RWPE2 (cell line): ENCODE results near the gene HSPA9.

Source experiments
- ATAC-seq: fragments of 200-7000 bp; cut with Tn5 transposase; 3 replicates; pipeline ENCODE4 v1.9.1; 2021; ENCODE audit warnings: low read depth
- DNase-seq: peaks from one replicate; pipeline ENCODE4 v3.0.0-alpha.2; 2020; ENCODE audit warnings: low spot score
- H3K27ac ChIP-seq: fragments of 450-650 bp; 2 replicates; pipeline ENCODE4 v1.5.1; 2017; ENCODE audit warnings: mild to moderate bottlenecking; ENCODE audit not compliant: poor library complexity, severe bottlenecking
- H3K27me3 ChIP-seq: fragments of 250-450 bp; sonication (Bioruptor Pico); 2 replicates; pipeline ENCODE4 v1.5.1; 2021; ENCODE audit warnings: mild to moderate bottlenecking, moderate library complexity; ENCODE audit not compliant: insufficient read depth, poor library complexity, severe bottlenecking
- H3K36me3 ChIP-seq: fragments of 250-450 bp; sonication (Bioruptor Pico); 2 replicates; pipeline ENCODE4 v1.5.1; 2020; ENCODE audit warnings: low read depth, mild to moderate bottlenecking, moderate library complexity
- H3K4me1 ChIP-seq: fragments of 250-450 bp; sonication (Bioruptor Pico); 2 replicates; pipeline ENCODE4 v1.5.1; 2021; ENCODE audit warnings: mild to moderate bottlenecking, moderate library complexity; ENCODE audit not compliant: insufficient read depth, poor library complexity, severe bottlenecking
- H3K4me3 ChIP-seq: fragments of 250-450 bp; sonication (Bioruptor Pico); 2 replicates; pipeline ENCODE4 v1.5.1; 2021; ENCODE audit warnings: mild to moderate bottlenecking, moderate library complexity; ENCODE audit not compliant: severe bottlenecking
- H3K9me3 ChIP-seq: fragments of 250-450 bp; sonication (Bioruptor Pico); 2 replicates; pipeline ENCODE4 v1.5.1; 2021; ENCODE audit warnings: mild to moderate bottlenecking, moderate library complexity; ENCODE audit not compliant: severe bottlenecking
- CTCF ChIP-seq: fragments of 450-650 bp; IDR thresholded peaks from one replicate; pipeline ENCODE4 v1.5.1; 2017; ENCODE audit warnings: mild to moderate bottlenecking, moderate library complexity; ENCODE audit not compliant: poor library complexity, severe bottlenecking

HSPA9 gene

GRCh38 chr5:138573223-138573622 lies 2.0 kb downstream of the HSPA9 start:
- Histone ChIP-seq H3K4me3 (no peak overlapping the region), H3K4me1 (peaks cover 12% of the 10 kb centered on the region), H3K9me3 (no peaks in the 10 kb centered on the region), H3K27ac (peak overlapping the region; percentile 69), H3K36me3 (peaks cover 69% of the 10 kb centered on the region), H3K27me3 (no peaks in the 10 kb centered on the region)
- TF ChIP-seq CTCF = no peak
- DNase-seq (no peak), ATAC-seq (no peak)

- no peak overlapping the region for H3K27ac ChIP-seq
- DNase-seq = no peak
- no peak for TF ChIP-seq CTCF
- H3K4me1 ChIP-seq = peaks cover 8% of the 10 kb centered on the region
- no peaks in the 10 kb centered on the region for H3K27me3 ChIP-seq
- H3K9me3 ChIP-seq = no peaks in the 10 kb centered on the region
- no peak for ATAC-seq
- no peak overlapping the region for H3K4me3 ChIP-seq
- peaks cover 93% of the 10 kb centered on the region for H3K36me3 ChIP-seq
These were observed 4.3 kb downstream of the HSPA9 start for GRCh38 chr5:138570871-138571270.

- Histone ChIP-seq H3K9me3 (no peaks in the 10 kb centered on the region), H3K36me3 (peaks cover 100% of the 10 kb centered on the region), H3K4me3 (no peak overlapping the region), H3K27ac (no peak overlapping the region), H3K27me3 (no peaks in the 10 kb centered on the region), H3K4me1 (peaks cover 8% of the 10 kb centered on the region)
- no peak for ATAC-seq
- no peak for DNase-seq
- TF ChIP-seq CTCF = no peak
These were observed 5.4 kb downstream of the HSPA9 start for GRCh38 chr5:138569782-138570181.

- peaks cover 4% of the 10 kb centered on the region for H3K4me1 ChIP-seq
- no peaks in the 10 kb centered on the region for H3K27me3 ChIP-seq
- TF ChIP-seq CTCF = peak; percentile 20
- H3K4me3 ChIP-seq = no peak overlapping the region
- ATAC-seq = no peak
- DNase-seq = no peak
- no peak overlapping the region for H3K27ac ChIP-seq
- no peaks in the 10 kb centered on the region for H3K9me3 ChIP-seq
- peaks cover 100% of the 10 kb centered on the region for H3K36me3 ChIP-seq
These were observed 7.0 kb downstream of the HSPA9 start for GRCh38 chr5:138568061-138568824.

- no peak for ATAC-seq
- H3K4me3 ChIP-seq = no peak overlapping the region
- H3K27me3 ChIP-seq = no peaks in the 10 kb centered on the region
- no peak overlapping the region for H3K27ac ChIP-seq
- H3K36me3 ChIP-seq = peaks cover 100% of the 10 kb centered on the region
- no peak for DNase-seq
- peaks cover 4% of the 10 kb centered on the region for H3K4me1 ChIP-seq
- H3K9me3 ChIP-seq = no peaks in the 10 kb centered on the region
- TF ChIP-seq CTCF = no peak
These were observed 8.4 kb downstream of the HSPA9 start for GRCh38 chr5:138566792-138567191.
